HG03025 (cell line): ENCODE measurements around the gene RDH11.
"Not testable (repeated sequence)": the region's sequence is repeated elsewhere in the genome, so short reads cannot be mapped to it uniquely, and the experiment has no call there.

ENCODE experiments used
- ATAC-seq: cut with Tn5 transposase; IDR thresholded peaks from one replicate; pipeline ENCODE4 v1.9.1; 2021; ENCODE audit warnings: mild to moderate bottlenecking, moderate library complexity; ENCODE audit not compliant: unreplicated experiment, low FRiP score

Gene RDH11, protein sequence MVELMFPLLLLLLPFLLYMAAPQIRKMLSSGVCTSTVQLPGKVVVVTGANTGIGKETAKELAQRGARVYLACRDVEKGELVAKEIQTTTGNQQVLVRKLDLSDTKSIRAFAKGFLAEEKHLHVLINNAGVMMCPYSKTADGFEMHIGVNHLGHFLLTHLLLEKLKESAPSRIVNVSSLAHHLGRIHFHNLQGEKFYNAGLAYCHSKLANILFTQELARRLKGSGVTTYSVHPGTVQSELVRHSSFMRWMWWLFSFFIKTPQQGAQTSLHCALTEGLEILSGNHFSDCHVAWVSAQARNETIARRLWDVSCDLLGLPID

DNA sequence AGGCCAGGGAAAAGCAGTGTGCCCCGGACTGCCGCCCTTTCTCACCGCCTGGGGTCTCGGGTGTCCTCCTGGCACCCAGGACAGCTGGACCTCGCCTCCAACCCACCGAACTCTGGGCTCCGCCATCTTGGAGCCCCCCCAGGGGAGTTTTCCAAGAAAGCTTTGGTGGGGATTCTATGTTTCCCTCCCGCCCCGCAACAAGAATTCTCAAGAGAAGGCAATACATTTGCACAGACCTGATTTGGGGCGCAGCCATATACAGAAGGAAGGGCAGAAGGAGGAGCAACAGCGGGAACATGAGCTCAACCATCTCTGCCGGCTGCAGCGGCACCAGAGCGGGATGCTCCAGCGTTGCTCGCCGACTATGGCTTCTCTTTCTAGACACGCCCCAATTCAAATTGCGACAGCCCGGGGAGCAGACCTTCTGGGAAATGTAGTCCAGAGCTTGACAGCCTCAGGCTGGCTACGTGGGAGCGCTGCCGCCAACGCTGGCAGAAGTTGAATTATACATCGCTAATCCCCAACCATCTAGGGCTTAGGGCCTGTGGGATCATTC, at the start of gene RDH11:
Gene RDH11 (minus strand): TSS at position 371 of the 556 bp plus-strand sequence. CDS start 61 bp downstream, at position 310.
- ATAC-seq: peak; percentile 87

- no peak for ATAC-seq
Observed at GRCh38 chr14:67744046-67744445, 48.5 kb upstream of the RDH11 start.

GRCh38 chr14:67738740-67739504, 43.4 kb upstream of the RDH11 start:
- no peak for ATAC-seq

DNA sequence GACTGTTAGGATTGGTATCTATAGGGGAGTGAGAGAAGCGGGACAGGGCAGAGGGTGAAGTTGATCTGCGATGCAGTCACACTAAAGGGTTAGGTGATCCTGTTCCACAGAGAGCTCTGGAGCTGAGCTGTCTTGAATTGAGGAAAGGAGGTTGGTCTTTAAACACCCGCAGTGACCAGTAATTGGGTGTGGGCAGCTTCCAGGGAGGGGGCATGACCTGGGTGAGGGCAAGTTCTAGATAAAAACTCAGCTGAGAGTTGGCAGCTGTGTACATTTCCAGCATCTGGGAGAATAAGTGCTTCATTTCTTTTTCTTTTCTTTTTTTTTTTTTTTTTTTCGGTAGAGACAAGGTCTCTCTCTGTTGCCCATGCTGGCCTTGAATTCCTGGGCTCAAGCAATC, 41.2 kb upstream of the RDH11 start:
- no peak for ATAC-seq

DNA sequence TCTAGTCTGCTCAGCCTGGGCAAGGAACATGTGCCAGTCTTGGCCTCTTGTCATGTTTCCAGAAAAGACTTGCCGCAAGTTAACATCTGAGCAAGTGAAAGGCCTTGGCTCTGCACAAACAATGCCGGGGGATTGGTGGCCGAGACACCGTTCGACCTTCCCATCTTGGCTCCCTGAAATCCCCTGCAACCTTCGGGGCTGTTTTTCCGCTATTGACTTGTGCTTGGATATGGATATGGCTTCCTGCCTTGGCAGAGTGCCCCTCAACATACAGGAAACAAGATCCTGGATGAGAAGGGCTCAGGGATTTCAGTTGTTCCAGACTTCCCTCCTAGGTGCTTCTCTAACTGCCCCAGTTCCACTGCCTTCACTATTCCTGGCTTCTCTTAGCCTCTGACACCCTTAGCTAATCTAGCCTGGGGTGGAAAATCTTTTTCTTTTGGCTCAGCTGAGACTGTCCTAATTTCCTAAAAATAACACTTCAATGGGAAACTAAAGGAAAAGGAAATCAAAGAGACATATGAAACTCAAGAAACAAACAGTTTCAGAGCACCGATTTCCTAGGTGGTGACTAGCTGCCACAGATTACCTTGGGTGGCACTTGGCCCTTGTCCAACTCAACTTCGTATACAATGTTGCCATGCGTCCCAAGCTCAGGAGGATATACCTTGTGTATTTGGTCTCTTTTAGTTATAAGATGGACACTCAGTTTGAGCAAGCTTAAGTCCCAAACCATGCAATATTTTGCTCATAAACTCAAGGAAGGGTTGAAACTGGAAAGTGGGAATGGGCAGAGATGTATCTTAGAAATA, 40.0 kb upstream of the RDH11 start:
- no peak for ATAC-seq

DNA sequence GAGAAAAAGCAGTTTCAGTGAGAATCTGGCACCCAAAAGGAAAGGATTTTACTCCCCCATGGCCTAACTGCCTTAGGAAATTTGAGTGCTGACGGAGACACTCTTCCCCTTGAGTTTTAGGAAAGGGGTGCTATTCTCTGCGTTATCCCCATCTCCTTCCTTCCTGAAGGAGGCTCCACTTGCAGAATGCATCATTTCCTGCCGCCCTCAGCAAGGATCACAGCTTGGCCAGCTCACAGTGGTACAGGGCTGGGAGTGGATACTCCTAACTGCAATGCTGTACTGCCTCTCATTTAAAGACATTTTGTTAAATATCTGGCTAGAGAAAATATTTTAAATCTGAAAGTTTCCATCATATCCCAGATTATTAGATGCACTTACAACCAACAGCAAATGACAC, 39.1 kb upstream of the RDH11 start:
- no peak for ATAC-seq

GRCh38 chr14:67733616-67734015, 38.1 kb upstream of the RDH11 start:
- ATAC-seq: no peak

DNA sequence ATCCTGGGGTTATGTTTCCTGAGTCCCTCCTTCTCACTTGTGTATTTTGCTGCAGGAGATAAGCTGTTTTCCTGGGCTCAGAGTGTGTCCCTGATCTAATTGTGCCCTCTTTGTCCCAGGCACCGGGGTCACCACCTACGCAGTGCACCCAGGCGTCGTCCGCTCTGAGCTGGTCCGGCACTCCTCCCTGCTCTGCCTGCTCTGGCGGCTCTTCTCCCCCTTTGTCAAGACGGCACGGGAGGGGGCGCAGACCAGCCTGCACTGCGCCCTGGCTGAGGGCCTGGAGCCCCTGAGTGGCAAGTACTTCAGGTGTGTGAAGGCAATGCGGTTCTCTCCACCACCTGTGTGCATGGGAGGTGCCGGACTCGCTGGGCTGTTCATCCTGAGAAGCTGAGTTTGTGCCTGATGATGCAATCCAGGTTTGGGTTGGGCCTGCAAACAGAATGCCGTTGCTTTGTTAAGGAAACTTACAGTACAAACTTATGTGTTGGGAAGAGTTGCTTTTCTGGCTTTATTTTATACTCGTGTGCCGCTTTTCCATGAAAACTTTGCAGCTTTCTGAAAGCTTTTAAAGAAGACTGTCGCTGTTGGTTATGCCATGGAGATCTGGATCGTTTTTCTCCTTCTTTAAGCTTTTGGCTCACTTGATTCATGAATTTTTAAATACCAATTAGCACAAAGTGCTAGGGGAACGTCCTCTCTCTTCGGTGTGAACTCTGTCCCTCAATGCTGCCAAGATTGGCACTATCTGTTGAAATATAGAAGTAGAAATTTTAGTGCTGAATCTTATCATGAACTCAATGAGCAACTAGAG, 33.7 kb upstream of the RDH11 start:
- ATAC-seq: no peak

GRCh38 chr14:67728258-67728657, 32.7 kb upstream of the RDH11 start:
- ATAC-seq: no peak

DNA sequence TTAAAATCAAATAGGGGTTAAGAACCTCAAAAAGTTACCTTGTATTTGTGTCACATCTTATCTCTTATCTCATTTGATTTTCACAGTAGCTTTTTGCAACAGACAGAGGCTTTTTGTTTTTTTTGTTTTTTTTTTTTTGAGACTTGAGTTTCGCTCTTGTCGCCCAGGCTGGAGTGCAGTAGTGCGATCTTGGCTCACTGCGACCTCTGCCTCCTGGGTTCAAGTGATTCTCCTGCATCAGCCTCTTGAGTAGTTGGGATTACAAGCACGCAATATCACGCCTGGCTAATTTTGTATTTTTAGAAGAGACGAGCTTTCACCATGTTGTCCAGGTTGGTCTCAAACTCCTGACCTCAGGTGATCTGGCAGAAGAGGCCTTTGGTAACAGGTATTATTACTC, 31.8 kb upstream of the RDH11 start:
- no peak for ATAC-seq

DNA sequence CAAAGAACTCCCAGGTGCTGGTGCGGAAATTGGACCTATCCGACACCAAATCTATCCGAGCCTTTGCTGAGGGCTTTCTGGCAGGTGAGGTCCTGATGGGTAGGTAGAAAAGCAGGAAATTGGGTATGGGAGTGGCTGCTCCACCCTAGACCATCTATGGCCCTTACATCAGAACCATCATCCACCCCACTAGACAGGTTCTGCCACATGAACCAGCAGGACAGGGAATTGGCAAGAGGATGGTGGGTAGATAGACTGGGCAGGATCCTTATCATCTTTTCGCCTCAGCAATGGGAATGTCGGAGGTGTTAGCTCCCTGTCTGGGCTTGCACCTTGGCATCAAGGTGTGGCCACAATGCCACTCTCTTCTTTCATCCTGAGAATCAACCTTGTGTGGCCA, 29.6 kb upstream of the RDH11 start:
- ATAC-seq: no peak

DNA sequence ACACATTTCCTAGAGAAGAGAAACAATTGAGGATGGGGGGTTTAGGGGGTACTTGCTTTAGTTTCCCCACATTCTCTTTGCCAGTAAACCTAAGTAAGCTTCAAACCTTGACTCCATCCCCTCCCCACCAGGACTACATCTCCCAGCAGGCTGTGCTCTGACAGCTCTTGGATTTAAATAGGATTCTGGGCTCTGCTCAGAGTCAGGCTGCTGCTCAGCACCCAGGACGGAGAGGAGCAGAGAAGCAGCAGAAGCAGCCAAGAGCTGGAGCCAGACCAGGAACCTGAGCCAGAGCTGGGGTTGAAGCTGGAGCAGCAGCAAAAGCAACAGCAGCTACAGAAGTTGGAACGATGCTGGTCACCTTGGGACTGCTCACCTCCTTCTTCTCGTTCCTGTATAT, 26.7 kb upstream of the RDH11 start:
- ATAC-seq: no peak

DNA sequence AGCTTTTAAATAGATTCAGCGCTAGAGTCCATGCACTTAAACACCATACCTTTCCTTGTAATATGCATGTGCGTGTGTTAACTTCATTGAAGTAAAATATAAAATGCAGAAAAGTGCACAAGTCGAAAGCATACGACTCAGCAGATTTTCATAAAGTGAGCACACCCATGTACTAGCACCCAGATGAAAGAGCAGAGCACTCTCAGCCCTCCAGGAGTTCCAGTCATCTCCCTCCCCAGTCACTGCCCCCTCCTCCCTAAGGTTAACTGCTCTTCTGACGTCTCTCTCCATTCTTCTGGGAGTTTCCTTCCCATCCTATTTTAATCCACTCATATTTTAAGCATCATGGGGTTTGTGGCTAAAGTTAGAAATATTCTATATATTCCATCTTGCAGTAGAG, 26.3 kb upstream of the RDH11 start:
- ATAC-seq: no peak

GRCh38 chr14:67719866-67720265, 24.3 kb upstream of the RDH11 start:
- no peak for ATAC-seq

GRCh38 chr14:67719385-67719784, 23.8 kb upstream of the RDH11 start:
- ATAC-seq: not testable (repeated sequence)

- ATAC-seq: no peak
Observed at GRCh38 chr14:67718265-67718664, 22.7 kb upstream of the RDH11 start.

GRCh38 chr14:67717048-67717447, 21.5 kb upstream of the RDH11 start:
- ATAC-seq: no peak

DNA sequence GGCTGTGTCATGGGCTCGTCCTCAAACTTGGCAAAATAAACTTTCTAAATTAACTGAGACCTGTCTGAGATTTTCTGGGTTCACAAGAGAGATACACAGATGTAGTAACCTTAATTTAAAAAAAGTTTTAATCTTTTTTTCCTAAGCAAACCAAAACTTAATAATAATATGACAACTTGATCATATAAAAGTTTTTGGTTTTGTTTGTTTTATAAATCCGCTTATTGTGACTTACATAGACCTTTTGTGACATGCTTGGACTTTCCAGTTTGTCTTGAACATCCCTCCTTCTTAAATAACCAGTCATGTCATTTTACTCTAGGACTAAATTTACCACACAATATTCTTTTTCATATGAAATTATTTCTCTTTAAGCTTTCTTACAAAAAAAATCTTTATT, 14.6 kb upstream of the RDH11 start:
- ATAC-seq: no peak

- ATAC-seq: not testable (repeated sequence)
Observed at GRCh38 chr14:67709796-67710195, 14.2 kb upstream of the RDH11 start.

GRCh38 chr14:67709346-67709745, 13.8 kb upstream of the RDH11 start:
- not testable (repeated sequence) for ATAC-seq
